HG03095 (cell line): ENCODE measurements around the gene ATP8A1.
"Not testable (repeated sequence)": the region's sequence is repeated elsewhere in the genome, so short reads cannot be mapped to it uniquely, and the experiment has no call there.

ENCODE experiments used
- ATAC-seq: cut with Tn5 transposase; IDR thresholded peaks from one replicate; pipeline ENCODE4 v1.9.1; 2021; ENCODE audit warnings: moderate library complexity; ENCODE audit not compliant: unreplicated experiment

The ATP8A1 gene

DNA sequence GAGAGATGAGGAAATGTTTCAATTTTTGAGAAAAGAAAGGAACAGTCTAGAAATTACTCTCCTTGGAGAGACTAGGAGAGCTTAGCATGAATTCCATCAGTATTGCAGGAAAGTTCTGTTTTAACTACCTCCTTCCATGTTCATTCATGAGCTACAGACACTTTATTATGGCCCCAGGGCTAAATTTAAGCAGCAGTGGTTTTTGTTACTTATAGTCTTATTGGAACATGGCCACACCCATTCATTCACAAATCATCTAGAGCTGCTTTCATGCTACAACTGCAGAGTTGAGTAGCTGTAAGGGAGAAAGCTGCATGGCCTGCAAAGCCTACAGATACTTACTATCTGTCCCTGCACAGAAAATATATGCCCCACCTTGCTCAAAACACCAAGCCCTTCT is 178.0 kb downstream of the ATP8A1 start:
- no peak for ATAC-seq

DNA sequence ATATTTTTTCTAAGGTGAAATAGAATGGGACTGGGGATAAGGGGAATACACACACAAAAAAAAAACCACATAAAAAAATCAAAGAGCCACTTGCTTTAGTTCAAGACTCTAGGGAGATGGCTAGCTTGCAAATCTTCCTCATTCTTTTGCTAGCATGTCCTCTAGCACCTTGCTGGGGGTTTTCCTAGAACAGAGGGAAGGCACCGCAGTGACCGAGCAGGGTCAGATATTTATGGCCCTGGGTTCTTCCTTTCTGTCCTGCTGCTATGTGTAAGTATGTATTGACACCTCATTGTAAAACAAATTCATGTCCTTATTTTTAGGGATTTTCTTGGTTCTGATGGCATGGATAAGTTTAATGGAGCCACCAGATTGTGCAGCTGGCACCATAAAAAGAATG is 178.4 kb downstream of the ATP8A1 start:
- ATAC-seq = peak; percentile 71

- ATAC-seq = no peak
These were observed 182.5 kb downstream of the ATP8A1 start for GRCh38 chr4:42474406-42474805.

DNA sequence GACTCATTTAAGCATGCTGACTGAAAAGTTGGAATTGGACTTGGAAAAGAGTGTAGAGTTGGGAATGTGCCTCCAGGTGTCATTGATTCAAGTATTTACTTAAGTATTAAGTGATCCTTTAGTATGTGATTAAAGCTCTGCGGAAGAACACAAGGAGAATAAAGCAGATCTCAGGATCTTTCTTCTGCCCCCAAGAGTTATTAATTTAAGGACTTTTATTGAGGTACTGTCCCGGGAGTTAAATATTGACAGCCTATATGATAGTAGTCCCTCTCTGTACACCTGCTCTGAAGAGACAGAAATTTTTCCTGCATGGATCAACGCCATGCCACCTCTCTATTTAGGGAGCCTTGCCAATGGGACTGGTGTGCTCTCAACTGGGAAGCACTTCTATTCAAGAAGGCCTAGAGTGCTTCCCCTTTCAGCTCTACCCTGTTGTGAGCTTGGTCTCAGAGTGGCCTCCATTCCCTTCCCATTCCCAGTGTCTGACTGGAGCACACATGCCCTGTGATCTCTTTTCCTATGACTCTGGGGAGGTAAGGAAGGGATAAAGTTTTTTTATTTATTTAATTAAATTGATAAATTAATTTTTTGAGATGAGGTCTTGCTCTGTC is 183.7 kb downstream of the ATP8A1 start:
- no peak for ATAC-seq

DNA sequence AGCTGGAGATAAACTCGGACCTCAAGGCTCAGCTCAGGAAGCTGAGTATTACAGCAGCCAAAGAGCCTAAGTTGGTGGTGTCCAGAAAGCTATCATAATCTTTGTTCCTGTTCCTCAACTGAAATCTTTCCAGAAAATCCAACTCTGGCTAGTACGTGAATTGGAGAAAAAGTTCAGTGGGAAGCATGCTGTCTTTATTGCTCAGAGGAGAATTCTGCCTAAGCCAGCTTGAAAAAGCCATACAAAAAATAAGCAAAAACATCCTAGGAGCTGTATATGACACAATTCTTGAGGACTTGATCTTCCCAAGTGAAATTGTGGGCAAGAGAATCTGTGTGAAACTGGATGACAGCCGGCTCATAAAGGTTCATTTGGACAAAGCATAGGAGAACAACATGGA is 185.0 kb downstream of the ATP8A1 start:
- ATAC-seq = no peak

GRCh38 chr4:42470023-42470422 is 186.9 kb downstream of the ATP8A1 start:
- ATAC-seq = no peak

DNA sequence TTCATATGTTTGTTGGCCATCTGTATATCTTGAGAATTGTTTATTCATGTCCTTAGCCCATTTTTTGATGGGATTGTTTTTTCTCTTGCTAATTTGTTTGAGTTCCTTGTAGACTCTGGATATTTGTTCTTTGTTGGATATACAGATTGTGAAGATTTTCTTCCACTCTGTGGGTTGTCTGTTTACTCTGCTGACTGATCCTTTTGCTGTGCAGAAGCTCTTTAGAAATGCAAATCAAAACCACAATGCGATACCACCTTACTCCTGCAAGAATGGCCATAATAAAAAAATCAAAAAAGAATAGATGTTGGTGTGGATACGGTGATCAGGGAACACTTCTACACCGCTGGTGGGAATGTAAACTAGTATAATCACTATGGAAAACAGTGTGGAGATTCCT is 189.1 kb downstream of the ATP8A1 start:
- ATAC-seq = not testable (repeated sequence)

DNA sequence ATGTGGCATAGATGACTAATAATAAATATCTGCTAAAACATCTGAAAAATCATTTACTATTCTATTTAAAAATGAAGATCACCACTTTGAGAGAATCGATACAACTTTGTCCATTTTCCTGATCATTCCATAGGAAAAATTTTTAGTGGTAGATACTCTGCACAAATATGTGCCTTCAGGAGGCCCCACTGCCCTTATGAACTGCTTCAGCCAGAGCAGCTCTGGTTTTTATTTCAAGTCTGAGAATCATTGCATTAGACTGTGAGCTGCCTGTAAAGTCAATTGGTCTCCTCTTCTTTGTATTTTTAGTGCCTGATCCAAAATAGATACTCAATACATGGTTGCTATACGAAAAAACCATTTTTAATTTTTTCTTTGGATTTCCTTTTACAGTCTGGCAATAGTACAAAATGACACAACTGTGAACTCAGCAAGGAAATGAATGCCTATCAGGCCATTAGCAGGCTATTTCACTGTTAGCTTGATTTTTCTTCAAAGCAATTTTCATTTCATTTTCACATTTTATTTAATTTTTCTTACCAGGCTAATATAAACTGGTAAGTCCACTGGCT is 190.5 kb downstream of the ATP8A1 start:
- no peak for ATAC-seq

DNA sequence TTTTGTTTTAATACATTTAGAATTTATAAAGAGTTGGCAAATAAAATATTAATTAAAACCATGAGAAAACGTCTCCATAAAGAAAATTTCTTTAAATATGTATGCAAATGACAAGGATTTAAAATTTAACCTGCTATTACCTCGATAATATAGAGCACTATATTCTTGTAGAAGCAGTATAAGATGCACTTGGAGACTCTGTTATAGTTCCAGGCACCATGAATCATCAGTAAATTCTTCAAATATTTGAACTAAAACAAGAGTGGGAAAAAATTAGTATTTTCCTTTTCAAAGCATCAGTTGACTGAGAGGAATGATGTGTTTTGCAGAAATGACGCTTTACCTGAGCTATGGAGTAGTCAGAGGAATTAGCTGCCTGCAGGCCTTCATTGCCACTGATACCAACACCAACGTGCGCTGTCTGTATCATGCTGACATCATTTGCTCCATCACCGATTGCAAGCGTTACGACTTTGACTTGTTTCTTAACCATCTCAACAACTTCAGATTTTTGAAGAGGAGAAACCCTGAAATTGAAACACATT is 192.3 kb downstream of the ATP8A1 start:
- ATAC-seq = no peak

DNA sequence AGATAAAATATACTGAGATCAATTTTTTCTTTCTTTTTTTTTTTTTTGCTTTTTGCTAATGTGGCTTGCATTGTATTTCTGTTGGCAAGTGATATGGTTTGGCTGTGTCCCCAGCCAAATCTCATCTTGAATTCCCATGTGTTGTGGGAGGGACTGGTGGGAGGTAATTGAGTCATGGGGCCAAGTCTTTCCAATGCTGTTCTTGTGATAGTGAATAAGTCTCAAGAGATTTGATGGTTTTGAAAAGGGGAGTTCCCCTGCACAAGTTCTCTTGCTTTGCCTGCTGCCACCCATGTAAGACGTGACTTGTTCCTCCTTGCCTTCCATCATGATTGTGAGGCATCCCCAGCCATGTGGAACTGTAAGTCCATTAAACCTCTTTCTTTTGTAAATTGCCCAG is 195.7 kb downstream of the ATP8A1 start:
- ATAC-seq = not testable (repeated sequence)

DNA sequence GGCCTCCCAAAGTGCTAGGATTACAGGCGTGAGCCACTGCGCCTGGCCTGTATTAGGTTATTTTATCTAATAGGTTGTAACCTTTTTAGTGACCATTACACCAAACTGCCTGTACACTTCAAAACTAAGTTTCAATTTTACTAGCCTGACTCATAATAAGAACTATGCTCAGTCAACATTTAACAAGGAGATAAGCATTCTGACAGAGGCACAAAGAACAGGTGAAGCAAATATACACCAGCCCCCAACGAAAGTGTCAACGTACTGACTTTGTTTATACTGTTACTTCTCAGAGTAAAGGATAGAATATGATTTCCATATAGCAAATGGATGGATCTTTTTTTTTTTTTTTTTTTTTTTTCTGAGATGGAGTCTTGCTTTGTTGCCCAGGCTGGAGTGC is 196.9 kb downstream of the ATP8A1 start:
- ATAC-seq = peak; percentile 100

GRCh38 chr4:42458657-42459056 is 198.2 kb downstream of the ATP8A1 start:
- no peak for ATAC-seq

DNA sequence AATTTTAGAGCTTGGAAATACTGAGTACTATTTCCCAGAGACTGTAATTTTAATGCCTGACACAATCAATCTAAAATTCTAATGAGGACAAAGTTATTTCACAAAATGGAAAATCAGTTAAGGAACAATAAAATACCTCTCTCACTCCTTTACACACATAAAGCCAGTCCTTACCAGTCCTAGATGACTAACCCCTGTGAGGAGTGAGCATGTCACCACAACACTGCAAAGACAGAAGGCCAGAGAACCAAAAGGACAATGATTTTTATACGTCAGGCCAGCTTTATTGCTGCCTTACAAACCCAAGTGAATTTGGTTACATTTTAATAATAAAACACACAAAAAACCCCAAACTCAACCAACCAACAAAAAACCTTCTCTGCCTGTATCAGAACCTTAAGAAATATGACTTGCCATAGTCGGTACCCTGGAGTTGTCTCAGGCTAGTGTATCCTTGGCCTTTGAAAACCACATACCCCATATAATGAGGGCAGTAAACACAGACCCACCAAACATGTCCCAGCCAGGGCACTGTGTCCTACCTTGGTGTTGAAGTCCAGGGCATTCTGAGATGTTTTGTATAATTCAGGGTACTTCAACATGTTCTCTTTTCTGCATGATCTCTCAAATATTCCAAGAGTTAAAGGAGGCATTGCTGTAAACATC is 202.0 kb downstream of the ATP8A1 start:
- no peak for ATAC-seq

DNA sequence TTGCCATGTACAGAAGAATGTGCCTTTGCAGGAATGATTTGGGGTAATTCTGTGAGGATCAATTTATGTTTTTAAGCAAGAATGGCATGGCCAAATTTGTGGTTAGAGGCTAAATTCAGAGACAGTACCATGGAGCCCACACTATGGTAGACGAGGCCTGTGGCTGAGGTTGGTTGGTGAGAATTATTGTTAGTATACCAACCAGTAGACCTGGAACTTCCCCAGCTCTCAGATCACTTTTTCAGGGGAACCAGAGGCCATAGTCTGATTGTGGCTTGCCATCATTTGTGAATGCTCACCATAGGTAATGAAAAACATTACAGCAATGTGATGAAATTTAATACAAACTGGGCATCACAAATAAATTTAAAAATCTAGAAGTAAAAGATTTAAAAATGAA is 203.3 kb downstream of the ATP8A1 start:
- peak; percentile 64 for ATAC-seq

- no peak for ATAC-seq
These were observed 204.1 kb downstream of the ATP8A1 start for GRCh38 chr4:42452823-42453222.

GRCh38 chr4:42446823-42447222 is 210.1 kb downstream of the ATP8A1 start:
- ATAC-seq = no peak

- ATAC-seq = no peak
These were observed 211.9 kb downstream of the ATP8A1 start for GRCh38 chr4:42445038-42445437.

DNA sequence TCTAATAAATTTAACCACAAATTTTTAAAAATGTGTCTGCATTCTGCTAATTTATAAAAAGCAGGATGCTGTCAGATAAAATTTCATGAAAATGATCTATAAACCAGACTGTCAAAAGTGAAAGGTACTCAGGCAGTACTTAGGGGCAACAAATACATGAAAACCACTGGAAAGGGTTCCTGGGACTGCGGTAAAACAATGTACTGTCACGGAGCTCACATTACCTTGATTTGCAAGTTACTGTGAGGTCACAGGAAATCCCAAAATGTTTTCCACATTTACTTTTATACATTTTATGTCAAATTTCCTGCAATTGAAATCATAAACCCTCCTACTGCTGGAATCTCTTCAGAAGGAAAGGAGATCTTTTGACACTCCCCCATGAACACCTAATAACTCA is 214.3 kb downstream of the ATP8A1 start:
- ATAC-seq = no peak

- no peak for ATAC-seq
These were observed 216.8 kb downstream of the ATP8A1 start for GRCh38 chr4:42440083-42440482.

DNA sequence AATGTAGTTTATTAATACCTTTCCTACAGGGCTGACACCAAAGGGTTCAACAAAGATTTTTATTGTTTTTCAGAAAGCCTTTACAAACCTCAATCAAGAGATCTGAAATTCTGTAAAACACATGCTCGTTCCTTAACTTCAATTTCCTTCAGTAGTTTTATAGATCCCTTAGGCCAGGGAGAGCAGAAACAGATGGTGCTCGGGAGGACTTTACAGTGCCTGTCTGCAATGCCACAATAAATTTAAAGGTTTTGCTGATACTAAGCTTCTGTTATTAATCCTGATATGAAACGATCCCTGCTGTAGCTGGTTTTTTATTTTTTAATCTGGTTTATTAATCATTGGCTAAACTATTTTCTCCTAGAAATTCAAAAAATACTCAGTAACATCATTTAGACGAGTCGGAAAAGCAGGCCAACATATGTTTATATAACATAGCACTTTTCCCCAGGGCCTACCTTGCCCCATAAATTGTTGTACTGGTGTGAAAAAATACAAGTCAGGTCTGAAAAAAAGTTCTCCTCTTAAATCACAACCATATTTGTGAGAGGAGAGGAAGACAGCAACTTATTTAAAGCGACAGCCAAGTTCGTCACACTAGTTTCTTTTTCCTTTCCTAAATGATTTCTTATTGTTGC is 219.9 kb downstream of the ATP8A1 start:
- no peak for ATAC-seq

DNA sequence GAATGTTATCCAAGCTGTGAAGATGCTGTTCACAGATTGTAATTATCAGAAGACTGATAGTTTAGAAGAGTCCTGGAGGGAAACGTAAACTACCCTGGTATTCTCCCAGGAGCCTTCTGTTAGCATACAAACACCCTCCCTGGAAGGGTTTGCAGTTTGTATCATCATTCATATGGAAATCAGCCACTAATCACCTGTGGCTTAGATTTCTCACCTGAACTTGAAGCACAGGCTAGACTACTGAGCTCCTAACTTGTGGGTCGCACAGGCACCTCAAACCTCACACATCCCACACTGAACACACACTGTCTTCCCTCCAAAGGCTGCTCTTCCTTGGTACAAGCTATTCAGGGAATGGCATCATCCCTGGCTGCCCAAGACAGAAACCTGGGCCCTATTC is 228.9 kb downstream of the ATP8A1 start:
- no peak for ATAC-seq
